Duodenal mucosa (tissue), 2 donors: ENCODE results near the gene ALOX5.

Source experiments
- H3K27ac ChIP-seq: one replicate; pipeline ENCODE4 v1.7.0; 2013; ENCODE audit warnings: low read depth, low read length
- H3K27me3 ChIP-seq, 2 donors: one replicate each; pipeline ENCODE4 v1.7.0; 2013; ENCODE audit warnings: low read length in 2 of 2, control low read depth in 1 of 2; ENCODE audit not compliant: insufficient read depth in 2 of 2, control insufficient read depth in 1 of 2
- H3K36me3 ChIP-seq, 2 donors: one replicate each; pipeline ENCODE4 v1.7.0; 2013; ENCODE audit warnings: low read length in 2 of 2, control low read depth in 1 of 2; ENCODE audit not compliant: insufficient read depth in 2 of 2, control insufficient read depth in 1 of 2
- H3K4me1 ChIP-seq, 2 donors: one replicate each; pipeline ENCODE4 v1.7.0; 2013; ENCODE audit warnings: low read length in 2 of 2, control low read depth in 1 of 2; ENCODE audit not compliant: insufficient read depth in 2 of 2, control insufficient read depth in 1 of 2
- H3K4me3 ChIP-seq, 2 donors: one replicate each; pipeline ENCODE4 v1.7.0; 2013; ENCODE audit warnings: low read length in 2 of 2, low read depth in 1 of 2
- H3K9ac ChIP-seq, 2 donors: one replicate each; pipeline ENCODE4 v1.7.0; 2013; ENCODE audit warnings: low read length in 2 of 2, low read depth in 1 of 2
- H3K9me3 ChIP-seq, 2 donors: one replicate each; pipeline ENCODE4 v1.7.0; 2013; ENCODE audit warnings: low read length in 2 of 2, control low read depth in 1 of 2; ENCODE audit not compliant: control insufficient read depth in 1 of 2

The ALOX5 gene

GRCh38 chr10:45423976-45424499, 50.0 kb downstream of the ALOX5 start:
- H3K36me3 ChIP-seq = no peaks in the 10 kb centered on the region
- no peaks in the 10 kb centered on the region for H3K9me3 ChIP-seq
- H3K27me3 ChIP-seq = no peaks in the 10 kb centered on the region
- no peak overlapping the region for H3K4me3 ChIP-seq
- H3K9ac ChIP-seq = no peak overlapping the region
- no peak overlapping the region for H3K27ac ChIP-seq
- peaks cover 28 to 37% of the 10 kb centered on the region in 2 donors for H3K4me1 ChIP-seq

- H3K27ac ChIP-seq = no peak overlapping the region
- H3K4me3 ChIP-seq = no peak overlapping the region
- H3K27me3 ChIP-seq = no peaks in the 10 kb centered on the region
- H3K36me3 ChIP-seq = no peaks in the 10 kb centered on the region
- H3K9me3 ChIP-seq = no peaks in the 10 kb centered on the region
- no peak overlapping the region for H3K9ac ChIP-seq
- H3K4me1 ChIP-seq = peaks cover 26 to 31% of the 10 kb centered on the region in 2 donors
These were observed 50.8 kb downstream of the ALOX5 start for GRCh38 chr10:45424668-45425404.

- Histone ChIP-seq H3K9ac (no peak overlapping the region), H3K4me3 (no peak overlapping the region), H3K36me3 (no peaks in the 10 kb centered on the region), H3K27ac (no peak overlapping the region), H3K27me3 (no peaks in the 10 kb centered on the region), H3K9me3 (no peaks in the 10 kb centered on the region), H3K4me1 (peaks cover 16 to 20% of the 10 kb centered on the region in 2 donors)
These were observed 51.9 kb downstream of the ALOX5 start for GRCh38 chr10:45425621-45426563.

GRCh38 chr10:45427262-45427969, 53.4 kb downstream of the ALOX5 start:
- no peaks in the 10 kb centered on the region for H3K27me3 ChIP-seq
- peaks cover 3 to 7% of the 10 kb centered on the region in 2 donors for H3K4me1 ChIP-seq
- no peak overlapping the region for H3K27ac ChIP-seq
- no peaks in the 10 kb centered on the region for H3K9me3 ChIP-seq
- H3K9ac ChIP-seq = no peak overlapping the region
- H3K4me3 ChIP-seq = no peak overlapping the region
- no peaks in the 10 kb centered on the region for H3K36me3 ChIP-seq

GRCh38 chr10:45427970-45428366, 54.0 kb downstream of the ALOX5 start:
- Histone ChIP-seq H3K27me3 (no peaks in the 10 kb centered on the region), H3K9me3 (no peaks in the 10 kb centered on the region), H3K4me3 (no peak overlapping the region), H3K27ac (no peak overlapping the region), H3K36me3 (no peaks in the 10 kb centered on the region), H3K4me1 (peaks cover 3 to 6% of the 10 kb centered on the region in 2 donors), H3K9ac (no peak overlapping the region)

GRCh38 chr10:45428611-45429510, 54.8 kb downstream of the ALOX5 start:
- no peaks in the 10 kb centered on the region for H3K27me3 ChIP-seq
- H3K27ac ChIP-seq = no peak overlapping the region
- H3K4me3 ChIP-seq = no peak overlapping the region
- no peaks in the 10 kb centered on the region for H3K9me3 ChIP-seq
- peaks cover 3 to 6% of the 10 kb centered on the region in 2 donors for H3K4me1 ChIP-seq
- H3K9ac ChIP-seq = no peak overlapping the region
- H3K36me3 ChIP-seq = no peaks in the 10 kb centered on the region

- H3K9ac ChIP-seq = no peak overlapping the region
- no peaks in the 10 kb centered on the region for H3K27me3 ChIP-seq
- no peaks in the 10 kb centered on the region for H3K9me3 ChIP-seq
- no peak overlapping the region for H3K4me3 ChIP-seq
- peaks cover 3 to 6% of the 10 kb centered on the region in 2 donors for H3K4me1 ChIP-seq
- H3K27ac ChIP-seq = no peak overlapping the region
- no peaks in the 10 kb centered on the region for H3K36me3 ChIP-seq
These were observed 55.8 kb downstream of the ALOX5 start for GRCh38 chr10:45429790-45430189.

- Histone ChIP-seq H3K4me1 (no peaks in the 10 kb centered on the region), H3K36me3 (no peaks in the 10 kb centered on the region), H3K27me3 (no peaks in the 10 kb centered on the region), H3K9me3 (no peaks in the 10 kb centered on the region), H3K4me3 (no peak overlapping the region), H3K9ac (no peak overlapping the region), H3K27ac (no peak overlapping the region)
These were observed 58.1 kb downstream of the ALOX5 start for GRCh38 chr10:45432113-45432512.

- Histone ChIP-seq H3K4me3 (no peak overlapping the region), H3K9ac (no peak overlapping the region), H3K36me3 (no peaks in the 10 kb centered on the region), H3K9me3 (no peaks in the 10 kb centered on the region), H3K4me1 (no peaks in the 10 kb centered on the region), H3K27ac (no peak overlapping the region), H3K27me3 (no peaks in the 10 kb centered on the region)
These were observed 58.9 kb downstream of the ALOX5 start for GRCh38 chr10:45432700-45433472.
